HG03342 (cell line): ENCODE measurements around the gene WIPF2.

ENCODE experiments used
- ATAC-seq: cut with Tn5 transposase; IDR thresholded peaks from one replicate; pipeline ENCODE4 v1.9.1; 2021; ENCODE audit warnings: mild to moderate bottlenecking, moderate library complexity; ENCODE audit not compliant: unreplicated experiment

The WIPF2 gene

DNA sequence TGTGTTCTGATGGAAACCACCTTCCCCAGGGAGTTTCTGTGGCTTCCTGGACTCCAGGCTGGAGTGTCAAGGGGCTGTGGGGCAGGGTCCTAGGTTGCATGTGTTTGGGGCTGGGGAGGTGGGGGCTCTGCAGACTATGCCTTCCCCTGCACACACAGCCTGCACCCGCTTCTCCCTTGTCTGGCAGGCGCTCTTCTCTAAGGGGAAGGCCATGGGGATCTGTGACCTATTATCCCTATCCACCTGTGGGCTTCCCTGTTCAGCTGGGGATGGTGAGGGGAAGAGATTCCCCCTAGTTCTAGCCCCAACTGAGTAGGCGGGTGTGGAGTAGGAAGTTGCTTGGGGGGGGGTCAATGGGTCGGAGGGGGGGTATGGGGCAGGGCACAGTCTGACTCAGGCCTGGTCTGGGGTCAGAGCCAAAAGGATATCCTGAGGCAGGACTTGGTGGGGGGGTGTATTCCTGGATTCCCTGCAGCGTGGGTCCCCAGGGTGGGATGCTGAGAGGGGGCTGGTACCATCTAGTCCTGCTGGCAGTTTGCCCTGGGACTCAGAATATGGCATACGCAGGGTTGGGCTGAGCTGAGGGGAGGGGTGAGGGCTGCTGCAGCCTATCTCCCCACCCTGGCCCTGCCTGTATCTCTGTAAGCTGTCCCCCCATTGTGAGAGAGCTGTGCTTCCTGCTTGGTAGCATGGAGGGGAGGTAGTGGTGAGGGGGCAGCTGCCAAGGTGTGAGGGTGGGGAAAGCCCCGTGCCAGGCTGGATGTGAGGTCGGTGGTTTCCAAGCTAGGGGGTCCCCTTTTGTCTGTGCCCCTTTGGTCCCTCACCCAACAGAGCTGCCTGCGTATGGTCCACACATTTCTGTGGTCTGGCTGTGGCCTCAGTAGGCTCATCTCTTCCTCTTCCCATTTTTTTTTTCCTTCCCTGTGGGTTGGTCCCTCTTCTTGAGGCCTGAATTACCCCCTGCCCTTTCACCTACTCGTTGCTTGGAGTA lies 104.6 kb downstream of the WIPF2 start:
- no peak for ATAC-seq

DNA sequence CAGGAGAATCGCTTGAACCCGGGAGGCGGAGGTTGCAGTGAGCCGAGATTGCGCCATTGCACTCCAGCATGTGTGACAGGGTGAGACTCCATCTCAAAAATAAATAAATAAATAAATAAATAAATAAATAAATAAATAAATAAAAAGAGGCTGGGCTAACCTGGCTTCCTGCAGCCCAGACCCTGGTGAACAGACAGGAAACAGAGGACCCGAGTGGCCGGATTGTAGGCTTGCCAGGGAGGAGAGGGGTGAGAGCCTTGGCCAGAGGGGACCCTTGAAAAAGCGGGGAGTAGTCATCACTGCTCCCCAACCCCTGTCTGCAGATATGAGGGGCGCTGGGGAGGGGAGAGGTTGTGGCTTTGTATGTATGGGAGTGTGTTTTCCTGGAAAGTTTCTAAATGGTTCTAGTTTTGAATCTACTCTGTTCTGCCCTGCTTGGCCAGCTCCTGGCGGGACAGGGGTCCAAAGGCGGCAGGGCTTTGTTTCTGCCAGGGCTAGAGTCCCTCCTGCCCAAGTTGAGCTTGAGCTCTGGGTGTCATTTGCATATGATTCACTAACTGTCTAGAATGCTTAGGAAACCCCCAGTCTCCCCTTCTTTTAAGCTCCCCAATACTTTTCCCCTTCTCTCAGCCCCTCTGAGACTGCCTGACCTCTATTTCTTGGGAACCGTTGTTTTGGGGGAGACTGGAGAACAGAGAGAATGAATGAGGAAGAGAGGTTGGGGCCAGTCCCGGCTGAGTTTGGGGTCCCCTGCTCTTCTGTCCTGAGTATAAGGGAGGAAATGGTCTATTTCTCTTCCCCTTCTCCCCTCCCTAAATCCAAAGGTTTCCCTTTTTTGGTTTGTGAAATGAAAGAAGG lies 106.3 kb downstream of the WIPF2 start:
- ATAC-seq: no peak

DNA sequence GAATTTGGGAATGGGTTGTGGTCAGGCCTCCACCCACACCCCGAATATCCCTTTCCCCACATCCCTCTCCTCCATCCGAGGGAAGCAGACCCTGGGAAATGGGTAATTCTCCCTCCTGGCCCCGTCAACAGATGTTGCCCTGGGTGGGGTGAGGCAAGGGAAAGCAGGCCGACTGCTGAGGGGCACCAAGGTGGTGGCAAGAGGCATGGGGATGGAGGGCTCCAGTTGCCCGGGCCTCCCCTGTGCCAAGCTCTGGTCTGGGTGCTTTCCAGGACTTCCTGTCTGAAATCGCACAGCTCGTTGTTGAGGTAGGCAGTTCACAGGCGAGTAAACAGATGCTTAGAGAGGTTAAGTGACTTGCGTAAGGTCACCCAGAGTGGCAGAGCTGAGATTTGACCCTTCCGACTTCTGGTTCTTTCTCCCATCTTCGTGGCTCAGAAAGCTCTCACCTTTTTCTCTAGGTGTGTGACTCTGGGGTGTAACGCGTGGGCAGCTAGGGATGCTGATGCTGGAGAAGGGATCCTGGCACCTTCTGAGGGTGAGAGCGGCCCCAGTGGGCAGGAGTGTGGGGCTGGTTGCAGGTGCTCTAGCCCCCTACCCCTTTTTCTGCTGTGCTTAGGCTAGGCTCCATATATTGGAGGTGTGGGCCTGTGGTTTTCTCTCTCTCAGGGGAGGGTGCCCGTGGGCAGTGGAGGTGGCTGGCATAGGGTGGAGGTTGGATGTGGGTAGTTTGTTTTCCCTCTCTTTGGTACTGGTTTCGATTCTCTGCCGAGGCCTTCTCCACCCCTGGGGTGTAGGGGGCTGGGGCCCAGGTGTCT lies 107.1 kb downstream of the WIPF2 start:
- no peak for ATAC-seq

DNA sequence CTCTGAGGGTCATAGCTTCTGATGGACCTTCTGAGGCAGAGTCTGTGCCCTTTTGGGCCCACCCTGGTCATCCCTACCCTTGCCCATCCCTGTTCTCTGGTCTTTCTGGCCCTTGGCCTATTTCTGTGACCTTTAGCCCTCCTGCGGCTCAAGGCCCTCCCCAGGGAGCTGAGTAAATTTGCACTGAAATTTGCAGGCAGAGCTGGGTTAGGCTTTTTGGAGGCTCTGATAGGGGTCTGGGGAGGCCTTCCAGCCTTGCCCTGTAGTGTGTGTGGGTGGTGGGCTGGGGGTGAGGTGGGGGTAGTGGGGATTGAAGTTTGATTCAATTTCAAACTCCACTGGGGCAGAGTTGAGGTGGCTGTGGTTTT lies 107.7 kb downstream of the WIPF2 start:
- no peak for ATAC-seq

DNA sequence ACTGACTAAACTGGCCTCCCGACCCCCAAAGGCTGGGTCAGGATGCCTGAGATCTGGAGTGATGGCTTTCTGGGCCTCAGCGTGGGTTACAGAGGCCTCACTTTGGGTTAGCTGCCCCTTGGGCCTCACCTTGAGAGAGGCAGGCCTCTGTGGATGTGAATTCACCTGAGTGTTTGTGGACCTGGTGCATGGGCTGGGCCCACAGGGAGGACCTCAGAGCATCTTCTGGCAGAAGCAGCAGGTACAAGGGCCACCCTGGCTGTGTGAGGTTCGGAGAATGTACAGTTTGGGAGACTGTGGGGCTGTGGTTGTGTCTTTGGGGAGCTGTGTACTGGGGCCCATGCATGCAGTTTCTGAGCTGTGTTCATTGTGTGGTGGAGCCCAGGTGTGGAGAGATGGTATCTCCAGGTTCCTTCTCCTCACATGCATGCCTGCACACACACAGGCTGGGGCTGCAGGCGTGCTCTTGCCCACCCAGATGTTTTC lies 108.2 kb downstream of the WIPF2 start:
- no peak for ATAC-seq

DNA sequence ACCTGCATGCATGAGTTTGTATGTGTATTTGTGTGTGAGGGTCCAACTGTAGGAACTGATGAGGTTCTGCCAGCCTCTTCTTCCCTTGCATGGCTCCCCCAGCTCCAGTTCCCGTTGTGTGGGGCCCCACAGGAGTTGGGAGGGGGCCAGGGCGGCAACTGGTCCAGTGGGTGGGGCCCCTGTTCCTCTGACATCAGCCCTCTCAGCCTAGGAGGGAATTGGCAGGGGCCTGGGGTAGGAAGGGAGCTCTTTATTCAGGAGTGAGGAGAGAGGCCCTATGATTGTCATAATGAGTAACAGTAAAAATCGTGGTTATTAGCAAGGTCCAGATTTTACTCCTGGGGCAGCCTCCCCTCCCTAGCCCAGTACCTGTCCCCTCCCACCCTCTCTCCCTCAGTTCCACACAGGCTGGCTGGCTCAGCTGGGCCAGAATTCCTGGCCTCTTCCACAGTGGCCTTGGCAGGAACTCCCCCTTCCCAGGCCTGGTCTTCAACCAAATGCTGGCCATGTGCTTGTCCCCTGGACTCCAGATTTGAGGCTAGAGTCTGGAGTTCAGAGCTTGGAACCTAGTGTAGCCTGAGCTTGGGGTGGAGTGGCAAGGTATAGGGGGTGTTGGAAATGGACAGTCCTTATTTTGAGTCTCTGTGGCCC lies 108.8 kb downstream of the WIPF2 start:
- ATAC-seq: no peak

DNA sequence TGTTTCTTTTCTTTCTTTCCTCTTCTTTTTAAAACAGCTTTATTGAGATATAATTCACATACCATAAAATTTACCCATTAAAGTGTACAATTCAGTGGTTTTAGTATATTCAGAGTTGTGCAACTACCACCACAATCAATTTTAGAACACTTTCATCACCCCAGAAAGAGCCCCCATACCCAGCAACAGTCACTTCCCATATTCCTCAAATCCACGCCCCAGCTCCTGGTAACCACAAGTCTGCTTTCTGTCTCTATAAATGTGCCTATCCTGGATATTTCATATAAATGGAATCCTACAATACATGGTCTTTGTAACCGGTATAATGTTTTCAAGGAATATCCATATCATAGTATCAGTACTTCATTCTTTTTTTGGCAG lies 109.3 kb downstream of the WIPF2 start:
- ATAC-seq: no peak

DNA sequence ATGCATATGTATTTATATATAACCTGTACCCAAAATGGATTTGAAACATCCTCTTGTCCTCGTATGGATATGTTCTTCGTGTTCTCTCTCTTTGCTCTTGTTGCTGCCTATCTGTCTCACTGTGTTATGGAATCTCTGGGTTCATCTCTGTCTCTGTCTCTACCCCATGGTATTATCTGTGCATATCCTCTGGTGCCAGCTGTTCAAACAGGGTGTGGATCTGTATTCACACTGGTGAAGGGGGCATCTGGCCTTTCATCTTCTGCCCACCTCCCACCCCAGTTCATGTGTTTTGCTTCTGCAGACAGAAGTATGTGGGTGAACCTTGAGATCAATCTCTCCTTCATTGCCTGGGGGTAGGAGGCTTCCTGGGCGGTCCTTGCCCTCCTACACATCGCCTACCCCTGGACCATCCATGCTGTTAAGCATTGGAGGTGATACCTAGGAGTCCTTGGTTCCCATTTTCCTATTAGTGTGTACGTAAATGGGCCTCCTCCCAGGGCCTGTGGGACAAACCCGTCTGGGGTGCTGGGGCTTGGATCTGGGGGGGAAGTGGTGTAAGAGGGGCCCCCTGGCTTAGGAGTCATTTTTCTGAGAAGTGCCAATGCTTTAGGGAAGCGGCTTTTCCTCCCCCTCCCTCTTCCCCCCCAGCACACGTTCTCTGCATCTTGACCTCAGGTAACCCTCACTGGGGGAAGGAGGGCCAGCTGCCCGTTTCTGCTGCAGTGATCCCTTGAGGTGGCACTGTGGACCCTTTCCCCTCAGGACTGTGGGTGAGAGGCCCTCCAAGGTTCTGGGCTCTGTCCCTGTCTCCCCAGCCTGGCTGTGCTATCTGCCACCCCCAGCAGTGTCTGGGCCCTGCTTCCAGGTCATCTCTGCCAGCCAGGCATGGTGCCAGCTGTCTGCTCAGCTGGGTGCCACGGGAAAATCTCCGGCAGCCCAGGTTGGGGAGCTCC lies 111.0 kb downstream of the WIPF2 start:
- ATAC-seq: no peak

DNA sequence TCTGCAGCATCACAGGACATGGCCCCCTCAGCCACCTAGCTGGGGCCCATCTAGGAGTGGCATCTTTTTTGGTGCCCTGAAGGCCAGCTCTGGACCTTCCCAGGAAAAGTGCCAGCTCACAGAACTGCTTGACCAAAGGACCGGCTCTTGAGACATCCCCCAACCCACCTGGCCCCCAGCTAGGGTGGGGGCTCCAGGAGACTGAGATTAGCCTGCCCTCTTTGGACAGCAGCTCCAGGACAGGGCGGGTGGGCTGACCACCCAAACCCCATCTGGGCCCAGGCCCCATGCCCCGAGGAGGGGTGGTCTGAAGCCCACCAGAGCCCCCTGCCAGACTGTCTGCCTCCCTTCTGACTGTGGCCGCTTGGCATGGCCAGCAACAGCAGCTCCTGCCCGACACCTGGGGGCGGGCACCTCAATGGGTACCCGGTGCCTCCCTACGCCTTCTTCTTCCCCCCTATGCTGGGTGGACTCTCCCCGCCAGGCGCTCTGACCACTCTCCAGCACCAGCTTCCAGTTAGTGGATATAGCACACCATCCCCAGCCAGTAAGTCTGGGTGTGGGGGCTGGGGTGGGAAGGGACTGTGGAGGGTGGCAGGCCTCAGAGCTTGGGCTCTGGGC lies 111.9 kb downstream of the WIPF2 start:
- ATAC-seq: no peak

DNA sequence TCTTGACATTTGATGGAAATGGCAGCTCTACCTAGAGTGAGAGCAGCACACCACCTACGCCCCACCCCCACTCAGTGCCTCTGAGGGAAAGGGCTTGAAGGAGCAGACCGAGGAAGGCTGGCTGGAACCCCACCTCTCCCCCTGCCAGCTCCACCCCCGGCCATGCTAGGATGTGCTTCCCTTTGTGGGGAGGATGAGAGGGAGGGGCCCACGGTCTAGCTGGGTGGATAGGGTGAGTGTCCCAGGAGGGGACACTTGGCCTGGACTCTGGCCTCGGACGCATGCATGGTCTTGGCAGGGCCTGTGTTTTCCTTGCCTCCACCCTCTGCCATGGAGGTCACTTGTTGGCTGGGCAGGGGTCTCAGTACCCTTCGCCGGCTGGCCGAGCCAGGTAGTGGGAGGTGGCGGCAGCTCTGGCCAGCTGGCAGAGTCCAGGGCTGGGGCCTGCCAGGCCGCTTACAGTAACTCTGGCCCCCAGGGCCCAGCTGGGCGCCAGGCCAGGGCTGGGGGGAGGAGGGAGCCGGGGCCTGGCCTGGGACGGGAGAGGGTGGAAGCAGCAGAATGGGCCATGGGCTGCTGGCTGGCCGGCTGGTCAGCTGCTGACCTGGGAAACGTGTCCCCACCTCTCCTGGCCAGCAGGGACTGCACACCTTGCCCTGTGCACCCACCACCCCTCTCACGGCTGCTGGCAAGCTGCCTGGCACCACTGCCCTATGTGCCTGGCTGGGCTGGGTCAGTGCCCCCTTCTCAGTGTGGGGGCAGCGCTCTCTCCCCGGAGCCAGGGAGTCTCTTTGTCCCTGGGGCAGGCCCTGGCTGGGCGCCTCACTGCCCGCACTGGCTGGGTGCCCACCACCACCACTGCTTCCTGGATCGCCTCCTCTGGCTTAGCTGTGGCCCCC lies 112.9 kb downstream of the WIPF2 start:
- no peak for ATAC-seq
